KMS-11 (cell line): Measurements from ENCODE around the gene ACTL6A.
A peak's percentile ranks its signal among the peaks of the same experiment; 100 is the strongest.

Experiments used
- H2AFZ ChIP-seq: fragments of 200-600 bp; sonication (generic); 2 replicates; pipeline ENCODE4 v1.6.1; 2016; ENCODE audit warnings: antibody characterized with exemption, mixed run types, low read depth
- H3K27ac ChIP-seq: fragments of 200-600 bp; sonication (generic); 2 replicates; pipeline ENCODE4 v1.6.1; 2016; ENCODE audit warnings: mild to moderate bottlenecking, mixed run types
- H3K27me3 ChIP-seq: fragments of 200-600 bp; sonication (generic); 2 replicates; pipeline ENCODE4 v1.6.1; 2017; ENCODE audit warnings: mild to moderate bottlenecking, low read depth, mixed run types, moderate library complexity; ENCODE audit not compliant: insufficient read depth
- H3K36me3 ChIP-seq: fragments of 200-600 bp; sonication (generic); 2 replicates; pipeline ENCODE4 v1.6.1; 2017; ENCODE audit warnings: mild to moderate bottlenecking, mixed run types; ENCODE audit not compliant: insufficient read depth
- H3K4me1 ChIP-seq: fragments of 200-600 bp; sonication (generic); 2 replicates; pipeline ENCODE4 v1.6.1; 2016; ENCODE audit warnings: mild to moderate bottlenecking, low read depth, mixed run types; ENCODE audit not compliant: poor library complexity, severe bottlenecking
- H3K4me2 ChIP-seq: fragments of 200-600 bp; sonication (generic); 2 replicates; pipeline ENCODE4 v1.7.0; 2016; ENCODE audit warnings: mild to moderate bottlenecking, mixed run types
- H3K4me3 ChIP-seq: fragments of 200-600 bp; sonication (generic); IDR thresholded peaks from 2 replicates; pipeline ENCODE4 v1.6.1; 2017; ENCODE audit warnings: low read depth, low read length, mixed read lengths; ENCODE audit not compliant: insufficient read depth
- H3K79me2 ChIP-seq: fragments of 200-600 bp; sonication (generic); 2 replicates; pipeline ENCODE4 v1.6.1; 2016; ENCODE audit warnings: low read depth, mixed run types; ENCODE audit not compliant: insufficient read depth
- H3K9ac ChIP-seq: fragments of 200-600 bp; sonication (generic); 2 replicates; pipeline ENCODE4 v1.6.1; 2016; ENCODE audit warnings: mild to moderate bottlenecking, mixed run types
- H4K20me1 ChIP-seq: fragments of 200-600 bp; sonication (generic); 2 replicates; pipeline ENCODE4 v1.6.1; 2016; ENCODE audit warnings: mild to moderate bottlenecking, mixed run types; ENCODE audit not compliant: insufficient read depth
- TF ChIP-seq, protein P1 (sequence below): fragments of 200-600 bp; sonication (generic); conservative IDR thresholded peaks from 2 replicates; pipeline ENCODE4 v1.6.1; 2017; ENCODE audit warnings: low read depth, mild to moderate bottlenecking, antibody characterized with exemption, low read length, moderate library complexity, mixed read lengths

The ACTL6A gene

DNA sequence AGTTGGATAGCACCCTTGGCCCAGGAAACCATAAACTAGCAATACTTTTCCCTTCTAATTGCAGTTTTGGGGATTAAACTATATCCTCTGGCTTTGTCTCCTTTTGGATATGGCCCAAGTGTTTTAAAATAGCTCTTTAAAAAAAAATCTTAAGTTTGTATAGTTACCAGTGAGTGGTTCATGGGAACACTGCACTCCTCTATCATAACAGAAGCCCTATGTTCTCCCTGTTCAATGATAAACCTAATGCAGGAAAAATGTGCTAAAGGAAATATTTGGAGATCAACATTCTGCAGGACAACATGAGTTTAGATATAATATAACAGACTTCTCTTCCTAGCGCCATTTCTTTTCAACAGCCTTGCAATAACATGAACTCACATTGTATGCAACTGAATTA lies 28.6 kb downstream of the ACTL6A start:
- Histone ChIP-seq H3K27ac (no peak overlapping the region), H3K79me2 (no peaks in the 10 kb centered on the region), H3K9ac (no peak overlapping the region), H2AFZ (no peak overlapping the region), H3K4me1 (no peaks in the 10 kb centered on the region), H3K27me3 (no peaks in the 10 kb centered on the region), H3K36me3 (peaks cover 21% of the 10 kb centered on the region; the same call in 1 of the 2 replicates), H3K4me3 (no peak overlapping the region), H3K4me2 (no peak overlapping the region), H4K20me1 (no peaks in the 10 kb centered on the region)
- TF ChIP-seq, protein P1, sequence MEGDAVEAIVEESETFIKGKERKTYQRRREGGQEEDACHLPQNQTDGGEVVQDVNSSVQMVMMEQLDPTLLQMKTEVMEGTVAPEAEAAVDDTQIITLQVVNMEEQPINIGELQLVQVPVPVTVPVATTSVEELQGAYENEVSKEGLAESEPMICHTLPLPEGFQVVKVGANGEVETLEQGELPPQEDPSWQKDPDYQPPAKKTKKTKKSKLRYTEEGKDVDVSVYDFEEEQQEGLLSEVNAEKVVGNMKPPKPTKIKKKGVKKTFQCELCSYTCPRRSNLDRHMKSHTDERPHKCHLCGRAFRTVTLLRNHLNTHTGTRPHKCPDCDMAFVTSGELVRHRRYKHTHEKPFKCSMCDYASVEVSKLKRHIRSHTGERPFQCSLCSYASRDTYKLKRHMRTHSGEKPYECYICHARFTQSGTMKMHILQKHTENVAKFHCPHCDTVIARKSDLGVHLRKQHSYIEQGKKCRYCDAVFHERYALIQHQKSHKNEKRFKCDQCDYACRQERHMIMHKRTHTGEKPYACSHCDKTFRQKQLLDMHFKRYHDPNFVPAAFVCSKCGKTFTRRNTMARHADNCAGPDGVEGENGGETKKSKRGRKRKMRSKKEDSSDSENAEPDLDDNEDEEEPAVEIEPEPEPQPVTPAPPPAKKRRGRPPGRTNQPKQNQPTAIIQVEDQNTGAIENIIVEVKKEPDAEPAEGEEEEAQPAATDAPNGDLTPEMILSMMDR = no peak

DNA sequence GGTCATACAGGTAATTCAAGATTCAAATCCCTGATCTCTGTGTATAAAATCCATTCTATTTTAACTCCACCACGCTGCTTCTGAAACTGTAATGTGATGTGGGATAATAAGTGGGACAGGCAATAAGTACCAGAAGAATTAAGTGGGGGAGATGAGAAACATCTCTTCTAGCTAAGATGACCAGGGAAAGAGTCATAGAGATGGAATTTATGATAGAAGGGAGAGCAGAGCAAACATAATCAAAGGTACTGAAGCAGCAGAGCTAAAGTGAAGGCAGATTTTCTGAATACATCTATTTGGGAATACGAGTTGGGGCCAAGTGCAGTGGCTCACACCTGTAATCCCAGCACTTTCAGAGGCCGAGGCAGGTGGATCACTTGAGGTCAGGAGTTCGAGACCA lies 36.8 kb downstream of the ACTL6A start:
- H3K4me3 ChIP-seq = no peak overlapping the region
- no peak overlapping the region for H3K27ac ChIP-seq
- H3K4me2 ChIP-seq = no peak overlapping the region
- no peaks in the 10 kb centered on the region; the same call in 1 of the 2 replicates for H3K36me3 ChIP-seq
- peaks cover 31% of the 10 kb centered on the region for H3K79me2 ChIP-seq
- TF ChIP-seq, protein P1 = no peak
- H4K20me1 ChIP-seq = no peaks in the 10 kb centered on the region
- H3K4me1 ChIP-seq = peaks cover 12% of the 10 kb centered on the region
- H2AFZ ChIP-seq = no peak overlapping the region
- H3K9ac ChIP-seq = no peak overlapping the region
- H3K27me3 ChIP-seq = no peaks in the 10 kb centered on the region

DNA sequence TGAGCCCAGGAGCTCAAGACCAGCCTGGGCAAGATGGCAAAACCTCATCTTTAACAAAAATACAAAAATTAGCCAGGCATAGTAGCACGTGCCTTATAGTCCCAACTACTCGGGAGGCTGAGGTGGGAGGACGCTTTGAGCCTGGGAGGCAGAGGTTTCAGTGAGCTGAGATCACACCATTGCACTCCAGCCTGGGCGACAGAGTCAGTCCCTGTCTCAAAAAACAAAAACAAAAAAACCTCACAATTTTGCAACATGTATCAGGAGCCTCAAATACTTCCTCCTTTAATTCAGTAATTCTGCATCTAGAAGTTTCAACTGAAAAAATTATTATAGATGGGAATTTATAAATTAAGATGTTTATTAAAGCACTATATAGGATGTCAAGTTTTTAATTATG lies 40.6 kb downstream of the ACTL6A start:
- Histone ChIP-seq H3K4me1 (peaks cover 25% of the 10 kb centered on the region), H3K9ac (peak overlapping the region; percentile 93; the same call in 1 of the 2 replicates), H3K4me3 (no peak overlapping the region), H3K36me3 (no peaks in the 10 kb centered on the region; the same call in 1 of the 2 replicates), H2AFZ (no peak overlapping the region), H3K27me3 (no peaks in the 10 kb centered on the region), H3K4me2 (peak overlapping the region; percentile 93), H3K27ac (no peak overlapping the region), H3K79me2 (peaks cover 53% of the 10 kb centered on the region), H4K20me1 (no peaks in the 10 kb centered on the region)
- TF ChIP-seq, protein P1 = no peak

DNA sequence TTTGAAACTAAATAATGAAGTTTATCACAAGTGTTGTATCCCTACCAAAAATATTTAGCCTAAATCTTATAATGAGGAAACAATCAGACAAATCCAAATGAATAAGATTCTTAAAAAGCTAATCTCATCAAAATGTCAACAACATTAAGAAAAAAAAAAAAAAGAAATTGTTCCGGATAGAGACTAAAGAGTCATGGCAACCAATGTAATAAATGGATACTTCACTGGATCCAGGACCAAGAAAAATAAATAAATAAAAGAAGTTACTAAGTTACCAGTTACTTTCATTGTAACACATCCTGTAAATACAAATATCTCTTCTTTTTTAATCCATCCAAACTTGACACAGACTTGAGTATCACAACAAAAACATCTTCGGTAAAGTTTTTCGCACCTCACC lies 41.1 kb downstream of the ACTL6A start:
- Histone ChIP-seq H3K27ac (peak overlapping the region; percentile 79), H2AFZ (peak overlapping the region; percentile 60), H4K20me1 (no peaks in the 10 kb centered on the region), H3K36me3 (no peaks in the 10 kb centered on the region; the same call in 1 of the 2 replicates), H3K79me2 (peaks cover 53% of the 10 kb centered on the region), H3K4me3 (no peak overlapping the region), H3K4me2 (peak overlapping the region; percentile 93), H3K27me3 (no peaks in the 10 kb centered on the region), H3K4me1 (peaks cover 25% of the 10 kb centered on the region), H3K9ac (peak overlapping the region; percentile 93)
- TF ChIP-seq, protein P1 = no peak
